Mesendoderm (in vitro differentiated cells): ENCODE measurements around the gene ITPR3.

ENCODE experiments used
- DNase-seq: peaks from one replicate; pipeline ENCODE4 v3.0.0; 2013
- H2AK5ac ChIP-seq: 2 replicates; pipeline ENCODE4 v1.6.1; 2013; ENCODE audit warnings: low read length, inconsistent platforms
- H2BK120ac ChIP-seq: 2 replicates; pipeline ENCODE4 v1.6.1; 2013; ENCODE audit warnings: low read depth, mild to moderate bottlenecking, low read length, moderate library complexity, mixed read lengths
- H2BK15ac ChIP-seq: replicated peaks from 2 replicates; pipeline ENCODE4 v1.6.1; 2013; ENCODE audit warnings: low read depth, mild to moderate bottlenecking, moderate library complexity
- H2BK5ac ChIP-seq: 2 replicates; pipeline ENCODE4 v1.6.1; 2013; ENCODE audit warnings: low read length, inconsistent platforms
- H3K18ac ChIP-seq: 2 replicates; pipeline ENCODE4 v1.6.1; 2013; ENCODE audit warnings: mild to moderate bottlenecking, low read length, mixed read lengths
- H3K23ac ChIP-seq: one replicate; pipeline ENCODE4 v1.6.1; 2013; ENCODE audit warnings: low read length
- H3K27ac ChIP-seq: 2 replicates; pipeline ENCODE4 v1.5.1; 2013; ENCODE audit warnings: low read depth, mild to moderate bottlenecking, inconsistent platforms, low read length, moderate library complexity
- H3K27me3 ChIP-seq: 2 replicates; pipeline ENCODE4 v1.6.1; 2013; ENCODE audit warnings: low read length, control low read depth, mild to moderate bottlenecking, inconsistent platforms; ENCODE audit not compliant: insufficient read depth, poor library complexity
- H3K36me3 ChIP-seq: 2 replicates; pipeline ENCODE4 v1.6.1; 2013; ENCODE audit warnings: low read length, inconsistent platforms; ENCODE audit not compliant: control insufficient read depth, insufficient read depth
- H3K4ac ChIP-seq: one replicate; pipeline ENCODE4 v1.6.1; 2013; ENCODE audit warnings: low read depth, mild to moderate bottlenecking, low read length, moderate library complexity
- H3K4me1 ChIP-seq: 2 replicates; pipeline ENCODE4 v1.6.1; 2013; ENCODE audit warnings: low read depth, low read length, inconsistent platforms; ENCODE audit not compliant: control insufficient read depth
- H3K4me2 ChIP-seq: 2 replicates; pipeline ENCODE4 v1.6.1; 2013; ENCODE audit warnings: low read length
- H3K4me3 ChIP-seq: 2 replicates; pipeline ENCODE4 v1.5.1; 2013; ENCODE audit warnings: mild to moderate bottlenecking, low read length
- H3K56ac ChIP-seq: one replicate; pipeline ENCODE4 v1.6.1; 2013; ENCODE audit warnings: low read length
- H3K79me1 ChIP-seq: 2 replicates; pipeline ENCODE4 v1.6.1; 2013; ENCODE audit warnings: low read length, inconsistent platforms
- H3K79me2 ChIP-seq: 2 replicates; pipeline ENCODE4 v1.6.1; 2013; ENCODE audit warnings: mild to moderate bottlenecking, low read length; ENCODE audit not compliant: control insufficient read depth, insufficient read depth
- H3K9ac ChIP-seq: 2 replicates; pipeline ENCODE4 v1.6.1; 2013; ENCODE audit warnings: low read length, inconsistent platforms
- H4K5ac ChIP-seq: one replicate; pipeline ENCODE4 v1.6.1; 2013; ENCODE audit warnings: low read length
- H4K8ac ChIP-seq: one replicate; pipeline ENCODE4 v1.6.1; 2013; ENCODE audit warnings: low read depth, mild to moderate bottlenecking, control low read depth, low read length, moderate library complexity
- WGBS: extraction: QIAGEN DNeasy Blood & Tissue Kit; methylation state at CpG from one replicate; pipeline ENCODE4 v1.1.7; 2013; ENCODE audit warnings: low lambda C conversion rate, missing lambda C conversion rate; ENCODE audit not compliant: insufficient coverage; ENCODE audit errors: extremely low coverage; 5-methylcytosine and 5-hydroxymethylcytosine counted together

Gene ITPR3

DNA sequence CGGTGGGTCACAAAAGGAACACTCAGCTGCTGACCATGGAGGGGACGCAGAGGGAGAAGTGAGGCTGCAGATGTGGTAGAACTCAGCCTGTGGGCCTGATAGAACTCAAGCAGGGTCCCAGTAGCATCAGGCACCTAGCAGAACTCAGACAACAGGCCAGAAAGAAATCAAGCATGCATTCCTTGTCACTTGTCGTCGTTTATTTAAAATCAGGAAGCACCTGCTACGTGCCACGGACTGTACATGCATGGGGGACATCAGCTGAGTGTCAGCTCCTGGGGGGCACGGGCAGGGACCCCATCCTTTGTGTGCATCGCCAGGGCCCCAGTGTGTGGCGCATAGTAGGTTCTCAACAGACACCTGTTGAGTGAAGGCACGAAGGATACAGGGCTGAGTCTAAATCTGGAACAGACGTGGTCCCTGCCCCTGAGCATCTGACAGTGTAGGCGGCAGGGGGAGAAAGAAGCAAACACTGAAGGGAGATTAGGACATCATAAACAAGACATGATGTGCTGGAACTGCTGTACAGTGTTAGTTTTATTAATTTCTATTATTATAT is 57.9 kb downstream of the ITPR3 start:
- Histone ChIP-seq H3K18ac (no peak overlapping the region), H3K4me3 (no peak overlapping the region), H2BK5ac (no peak overlapping the region), H3K9ac (no peak overlapping the region), H3K23ac (no peak overlapping the region), H3K27me3 (no peaks in the 10 kb centered on the region), H3K27ac (no peak overlapping the region), H2BK15ac (no peak overlapping the region), H4K5ac (no peak overlapping the region), H2BK120ac (no peak overlapping the region), H2AK5ac (no peak overlapping the region), H3K56ac (no peak overlapping the region), H3K36me3 (no peaks in the 10 kb centered on the region), H4K8ac (no peak overlapping the region), H3K79me1 (no peaks in the 10 kb centered on the region), H3K79me2 (no peaks in the 10 kb centered on the region), H3K4me1 (no peaks in the 10 kb centered on the region), H3K4me2 (no peak overlapping the region), H3K4ac (no peak overlapping the region)
- WGBS: no CpG with 5 or more reads among the region's 12 CpGs
- DNase-seq: no peak

DNA sequence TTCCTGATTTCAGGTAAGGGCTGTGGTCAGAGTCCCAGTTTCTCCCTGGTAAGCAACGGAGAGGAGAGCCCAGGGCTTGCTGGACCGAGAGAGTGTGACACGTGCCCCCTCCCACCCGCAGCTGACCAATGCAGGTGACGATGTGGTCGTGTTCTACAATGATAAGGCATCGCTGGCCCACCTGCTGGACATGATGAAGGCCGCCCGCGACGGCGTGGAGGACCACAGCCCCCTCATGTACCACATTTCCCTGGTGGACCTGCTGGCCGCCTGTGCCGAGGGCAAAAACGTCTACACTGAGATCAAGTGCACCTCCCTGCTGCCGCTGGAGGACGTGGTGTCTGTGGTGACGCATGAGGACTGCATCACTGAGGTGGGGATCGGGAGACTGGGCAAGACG is 58.6 kb downstream of the ITPR3 start:
- H2BK120ac ChIP-seq: no peak overlapping the region
- no peak overlapping the region for H3K56ac ChIP-seq
- H2BK5ac ChIP-seq: no peak overlapping the region
- H3K4me1 ChIP-seq: no peaks in the 10 kb centered on the region
- H3K23ac ChIP-seq: no peak overlapping the region
- no CpG with 5 or more reads among the region's 20 CpGs for WGBS
- no peak overlapping the region for H3K9ac ChIP-seq
- no peak overlapping the region for H3K4me2 ChIP-seq
- no peaks in the 10 kb centered on the region for H3K79me1 ChIP-seq
- H2AK5ac ChIP-seq: no peak overlapping the region
- H4K8ac ChIP-seq: no peak overlapping the region
- no peaks in the 10 kb centered on the region for H3K79me2 ChIP-seq
- no peak overlapping the region for H2BK15ac ChIP-seq
- H3K18ac ChIP-seq: no peak overlapping the region
- H3K4me3 ChIP-seq: no peak overlapping the region
- H3K36me3 ChIP-seq: peaks cover 1% of the 10 kb centered on the region
- H3K27me3 ChIP-seq: no peaks in the 10 kb centered on the region
- no peak overlapping the region for H3K27ac ChIP-seq
- DNase-seq: no peak
- H3K4ac ChIP-seq: no peak overlapping the region
- no peak overlapping the region for H4K5ac ChIP-seq

GRCh38 chr6:33682341-33682740 is 61.2 kb downstream of the ITPR3 start:
- Histone ChIP-seq H2BK5ac (no peak overlapping the region), H3K4me2 (no peak overlapping the region), H3K9ac (no peak overlapping the region), H3K27me3 (no peaks in the 10 kb centered on the region), H3K4me1 (no peaks in the 10 kb centered on the region), H3K4ac (no peak overlapping the region), H2BK15ac (no peak overlapping the region), H3K23ac (no peak overlapping the region), H3K18ac (no peak overlapping the region), H3K79me1 (no peaks in the 10 kb centered on the region), H3K36me3 (peaks cover 1% of the 10 kb centered on the region), H4K8ac (no peak overlapping the region), H2BK120ac (no peak overlapping the region), H3K56ac (no peak overlapping the region), H3K4me3 (no peak overlapping the region), H3K79me2 (no peaks in the 10 kb centered on the region), H3K27ac (no peak overlapping the region), H2AK5ac (no peak overlapping the region), H4K5ac (no peak overlapping the region)
- no CpG with 5 or more reads among the region's 13 CpGs for WGBS
- no peak for DNase-seq

GRCh38 chr6:33683051-33683571 is 62.0 kb downstream of the ITPR3 start:
- no CpG with 5 or more reads among the region's 15 CpGs for WGBS

DNA sequence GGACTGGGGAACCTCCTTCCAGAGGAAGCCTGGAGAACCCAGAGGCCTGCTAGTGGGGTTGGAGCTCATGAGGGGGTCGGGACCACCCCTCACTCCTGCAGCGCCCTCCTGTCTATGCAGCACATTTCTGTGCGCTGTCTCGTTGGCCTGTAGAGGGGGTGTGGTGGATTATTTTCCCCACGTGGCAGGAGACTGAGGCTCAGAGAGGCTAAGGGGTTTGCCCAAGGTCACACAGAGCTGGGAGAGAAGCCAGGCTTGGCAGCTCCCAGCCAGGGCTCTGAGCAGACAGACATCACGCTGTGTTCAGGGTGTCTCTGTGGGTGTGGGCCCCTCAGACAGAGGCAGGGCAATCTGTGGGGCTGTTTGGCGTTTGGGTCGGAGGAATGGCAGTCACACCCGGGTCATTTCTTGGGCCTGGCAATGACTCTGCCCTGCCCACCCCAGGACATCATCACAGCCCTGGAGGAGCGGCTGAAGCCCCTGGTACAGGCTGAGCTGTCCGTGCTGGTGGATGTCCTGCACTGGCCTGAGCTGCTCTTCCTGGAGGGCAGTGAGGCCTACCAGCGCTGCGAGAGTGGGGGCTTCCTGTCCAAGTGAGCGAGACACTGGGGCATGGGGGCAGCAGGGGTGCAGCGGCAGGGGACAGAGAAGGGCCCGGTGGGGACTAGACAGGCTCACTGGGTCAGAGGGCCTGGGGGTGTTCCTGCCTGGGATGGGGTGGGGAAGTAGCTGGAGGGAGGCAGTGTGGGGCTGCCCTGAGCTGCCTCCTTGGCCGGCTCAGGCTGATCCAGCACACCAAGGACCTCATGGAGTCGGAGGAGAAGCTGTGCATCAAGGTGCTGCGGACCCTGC is 62.7 kb downstream of the ITPR3 start:
- Histone ChIP-seq H2BK15ac (no peak overlapping the region), H4K8ac (no peak overlapping the region), H3K23ac (no peak overlapping the region), H3K79me2 (no peaks in the 10 kb centered on the region), H3K4me3 (no peak overlapping the region), H3K9ac (no peak overlapping the region), H3K18ac (no peak overlapping the region), H4K5ac (no peak overlapping the region), H3K27me3 (no peaks in the 10 kb centered on the region), H2AK5ac (no peak overlapping the region), H3K79me1 (no peaks in the 10 kb centered on the region), H3K36me3 (peaks cover 1% of the 10 kb centered on the region), H2BK120ac (no peak overlapping the region), H3K4ac (no peak overlapping the region), H3K4me2 (no peak overlapping the region), H2BK5ac (no peak overlapping the region), H3K27ac (no peak overlapping the region), H3K4me1 (no peaks in the 10 kb centered on the region), H3K56ac (no peak overlapping the region)
- WGBS: no CpG with 5 or more reads among the region's 19 CpGs
- no peak for DNase-seq

More at GRCh38 chr6:33683051-33683571, 62.0 kb downstream of the ITPR3 start:
- H3K79me1 ChIP-seq: no peaks in the 10 kb centered on the region
- no peaks in the 10 kb centered on the region for H3K4me1 ChIP-seq
- no peak for DNase-seq
- no peak overlapping the region for H2BK15ac ChIP-seq
- H3K4ac ChIP-seq: no peak overlapping the region
- no peaks in the 10 kb centered on the region for H3K79me2 ChIP-seq
- no peak overlapping the region for H2BK120ac ChIP-seq
- H3K23ac ChIP-seq: no peak overlapping the region
- no peak overlapping the region for H3K9ac ChIP-seq
- H4K5ac ChIP-seq: no peak overlapping the region
- no peak overlapping the region for H4K8ac ChIP-seq
- no peak overlapping the region for H3K18ac ChIP-seq
- H2AK5ac ChIP-seq: no peak overlapping the region
- H3K4me3 ChIP-seq: no peak overlapping the region
- no peak overlapping the region for H3K27ac ChIP-seq
- no peak overlapping the region for H2BK5ac ChIP-seq
- no peak overlapping the region for H3K56ac ChIP-seq
- H3K36me3 ChIP-seq: peaks cover 1% of the 10 kb centered on the region
- no peaks in the 10 kb centered on the region for H3K27me3 ChIP-seq
- H3K4me2 ChIP-seq: no peak overlapping the region
